Pancreas (tissue), 10 donors: ENCODE data around the gene UFD1. TPM values are rescaled to one million over a fixed set of nuclear protein-coding genes. Genes with fewer than 3 reads are reported as not detected.

Experiments used
- ATAC-seq, 4 donors: fragments of 200-7000 bp; cut with Tn5 transposase; one replicate each; pipeline versions ENCODE4 v1.8.0 to v1.9.1; 2020; ENCODE audit warnings: mild to moderate bottlenecking in 4 of 4, moderate library complexity in 4 of 4
- DNase-seq, 6 donors: peaks; one replicate each; pipeline ENCODE4 v3.0.0-alpha.2; 2020
- FAIRE-seq: peaks from 2 replicates; lab custom pipeline; 2012; peaks lifted over from hg19 to GRCh38; lab: Jason Lieb, UNC
- H3K27ac ChIP-seq, 4 donors: fragments of 200-600 bp; sonication (generic); 1 replicate in 3 of 4; 2 replicates in 1 of 4; pipeline versions ENCODE4 v1.5.0 to v1.8.0; 2020
- H3K27me3 ChIP-seq, 4 donors: fragments of 200-600 bp; one replicate each; pipeline ENCODE4 v1.8.0; 2021
- H3K36me3 ChIP-seq, 3 donors: fragments of 200-600 bp; sonication (generic) in 1 of 3; one replicate each; pipeline versions ENCODE4 v1.5.0 to v1.8.0; 2020 to 2021
- H3K4me1 ChIP-seq, 3 donors: fragments of 200-600 bp; one replicate each; pipeline ENCODE4 v1.8.0; 2021
- H3K4me3 ChIP-seq, 4 donors: fragments of 200-600 bp; sonication (generic) in 2 of 4; one replicate each; pipeline versions ENCODE4 v1.5.0 to v1.8.0; 2020 to 2021
- H3K9me3 ChIP-seq, 4 donors: fragments of 200-600 bp; one replicate each; pipeline ENCODE4 v1.8.0; 2021
- CTCF ChIP-seq, 4 donors: fragments of 200-600 bp; sonication (generic) in 3 of 4; IDR thresholded peaks; one replicate each; pipeline versions ENCODE4 v1.5.0 to v1.8.0; 2021; ENCODE audit warnings: antibody characterized with exemption in 4 of 4
- WGBS, 2 donors: extraction: QIAGEN DNeasy Blood & Tissue Kit; methylation state at CpG; one replicate each; pipeline ENCODE4 v1.1.7; 2013; 5-methylcytosine and 5-hydroxymethylcytosine counted together
- intact Hi-C, 3 donors: fragments of 100-400 bp; cut with DNase I; formaldehyde crosslinking; loops; one replicate each; pipeline versions ENCODE4 v1.11.1 to v1.14.2; 2022
- polyA plus RNA-seq, 2 donors: library from polyadenylated mRNA; stranded (reverse); fragments of 200-250 nt; gene quantifications; one replicate each; pipeline ENCODE4 v1.2.3, GENCODE V29; 2013
- total RNA-seq, 6 donors: library from RNA; stranded (reverse); fragmentation: NEBNext Ultra II Directional in 4 of 6; extraction: Animal tissue kit (Norgen Biotek cat#: 25700) in 4 of 6; gene quantifications; one replicate each; pipeline versions ENCODE4 v1.2.1 to v1.2.4, GENCODE V29; 2021 to 2023
- donor health status: healthy with polysubstance abuse.
- donor health status: DM: no; HTN: no; CAD: no; lungs with moderate emphysema.
- donor health status: DM: no; HTN: no; CAD: no.
- donor health status: control.
- donor health status: control.
- donor health status: Bipolar disorder and iron deficiency.
- donor health status: DM: yes; HTN: yes; CAD: no.
- donor health status: DM: no; HTN: no; CAD: no.
- donor health status: DM: no; HTN: no; CAD: no.
- donor health status: DM: yes; HTN: yes; CAD: no.

The UFD1 gene
- total and polyA plus RNA-seq, 8 donors = 14.2 to 37.9 (median 23.5) TPM

GRCh38 chr22:19400881-19401280 is 78.1 kb downstream of the UFD1 start:
- intact Hi-C loops = no loop called here
- FAIRE-seq (no peak), ATAC-seq (no peak), DNase-seq (no peak)
- no peaks in the 10 kb centered on the region for H3K9me3 ChIP-seq
- no peak for TF ChIP-seq CTCF (IDR thresholded peaks at IDR 0.05)
- H3K27me3 ChIP-seq = no peaks in the 10 kb centered on the region
- H3K4me3 ChIP-seq = no peak overlapping the region
- H3K27ac ChIP-seq = no peak overlapping the region
- H3K36me3 ChIP-seq = peaks cover 0 to 17% (median 0%) of the 10 kb centered on the region in 3 donors
- peaks cover 0 to 5% (median 0%) of the 10 kb centered on the region in 3 donors for H3K4me1 ChIP-seq
- WGBS, 2 donors = 94 to 97% methylated on average over 6 of the region's 6 CpGs

Other genes starting within 250 kb of the UFD1 start
- gene CLTCL1, start 187.5 kb downstream of the UFD1 start, total RNA-seq = 1 to 10 TPM; 1.7 to 2.7 (median 2.1) TPM
- 1 to 10 TPM; 4.2 to 6.4 TPM for gene CLTCL1, start 187.5 kb downstream of the UFD1 start, polyA plus RNA-seq
- gene HIRA, start 47.5 kb downstream of the UFD1 start, total RNA-seq = 10 to 100 TPM in 2 of 6 donors, 1 to 10 TPM in 4; 8.8 to 14.6 (median 9.5) TPM
- 10 to 100 TPM in 1 of 2 donors, 1 to 10 TPM in 1; 6.1 to 12.2 TPM for gene HIRA, start 47.5 kb downstream of the UFD1 start, polyA plus RNA-seq
- 10 to 100 TPM; 10.4 to 19.1 (median 13.5) TPM for gene MRPL40, start 46.6 kb downstream of the UFD1 start, total RNA-seq
- 10 to 100 TPM; 27.2 to 32.0 TPM for gene MRPL40, start 46.6 kb downstream of the UFD1 start, polyA plus RNA-seq
- gene C22orf39, start 31.5 kb downstream of the UFD1 start, total RNA-seq = 10 to 100 TPM; 13.3 to 19.9 (median 18.8) TPM
- 10 to 100 TPM; 22.2 to 23.1 TPM for gene C22orf39, start 31.5 kb downstream of the UFD1 start, polyA plus RNA-seq
- 1 to 10 TPM in 1 of 6 donors, under 1 TPM in 3, not detected in 2; 0.32 to 1.3 (median 0.67) TPM for gene CDC45, start 727 bp upstream of the UFD1 start, total RNA-seq
- gene CDC45, start 727 bp upstream of the UFD1 start, polyA plus RNA-seq = under 1 TPM; 0.28 to 0.84 TPM
- 1 to 10 TPM; 3.5 to 7.7 (median 6.4) TPM for gene CLDN5, start 45.2 kb upstream of the UFD1 start, total RNA-seq
- 10 to 100 TPM; 44.7 to 47.3 TPM for gene CLDN5, start 45.2 kb upstream of the UFD1 start, polyA plus RNA-seq
- 10 to 100 TPM in 1 of 6 donors, 1 to 10 TPM in 5; 4.2 to 12.2 (median 7.5) TPM for gene SEPTIN5, start 235.3 kb upstream of the UFD1 start, total RNA-seq
- 10 to 100 TPM; 39.3 to 53.4 TPM for gene SEPTIN5, start 235.3 kb upstream of the UFD1 start, polyA plus RNA-seq
- gene GP1BB, start 244.3 kb upstream of the UFD1 start, total RNA-seq = 1 to 10 TPM in 4 of 6 donors, not detected in 2; 1.2 to 1.6 (median 1.4) TPM
- gene GP1BB, start 244.3 kb upstream of the UFD1 start, polyA plus RNA-seq = 10 to 100 TPM; 10.5 to 21.2 TPM